Measurements from ENCODE around the gene SPON1.
"Not testable (repeated sequence)": the region's sequence is repeated elsewhere in the genome, so short reads cannot be mapped to it uniquely, and the experiment has no call there.

SPON1 gene

DNA sequence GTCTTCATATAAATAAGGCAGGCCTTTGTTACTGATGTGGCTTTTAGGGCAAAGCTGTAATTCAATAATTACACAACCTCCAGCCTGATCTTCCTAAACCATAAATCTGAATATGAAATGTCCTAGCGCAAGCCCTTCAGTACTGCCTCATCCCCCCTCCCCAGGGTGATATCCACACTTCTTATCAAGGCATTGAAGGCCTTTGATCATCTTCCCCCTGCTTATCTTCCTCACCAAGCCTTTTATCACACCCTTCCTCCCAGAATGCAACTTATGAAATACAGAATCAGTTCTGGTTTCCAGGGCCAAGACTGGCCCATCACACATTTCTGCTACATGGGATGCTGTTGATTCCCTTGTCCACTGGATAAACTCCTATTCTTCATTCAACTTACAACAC lies 12.1 kb downstream of the SPON1 start:
- TF ChIP-seq ZNF384 (IDR thresholded peaks at IDR 0.05) = no peak
- no peak for TF ChIP-seq NFRKB (IDR thresholded peaks at IDR 0.05)
- TF ChIP-seq, protein P1, sequence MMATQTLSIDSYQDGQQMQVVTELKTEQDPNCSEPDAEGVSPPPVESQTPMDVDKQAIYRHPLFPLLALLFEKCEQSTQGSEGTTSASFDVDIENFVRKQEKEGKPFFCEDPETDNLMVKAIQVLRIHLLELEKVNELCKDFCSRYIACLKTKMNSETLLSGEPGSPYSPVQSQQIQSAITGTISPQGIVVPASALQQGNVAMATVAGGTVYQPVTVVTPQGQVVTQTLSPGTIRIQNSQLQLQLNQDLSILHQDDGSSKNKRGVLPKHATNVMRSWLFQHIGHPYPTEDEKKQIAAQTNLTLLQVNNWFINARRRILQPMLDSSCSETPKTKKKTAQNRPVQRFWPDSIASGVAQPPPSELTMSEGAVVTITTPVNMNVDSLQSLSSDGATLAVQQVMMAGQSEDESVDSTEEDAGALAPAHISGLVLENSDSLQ (IDR thresholded peaks at IDR 0.05) = no peak
- TF ChIP-seq FOXA1 (IDR thresholded peaks at IDR 0.05) = no peak
- no peak for TF ChIP-seq HDGF (IDR thresholded peaks at IDR 0.05; ENCODE audit: borderline replicate concordance)
- TF ChIP-seq FOXK2 (IDR thresholded peaks at IDR 0.05) = no peak
- TF ChIP-seq ELF4 (IDR thresholded peaks at IDR 0.05) = no peak
- no peak for TF ChIP-seq L3MBTL2 (conservative IDR thresholded peaks at IDR 0.05)
- TF ChIP-seq FOXM1 (IDR thresholded peaks at IDR 0.05; ENCODE audit: borderline replicate concordance) = no peak
- no peak for TF ChIP-seq CTBP1 (IDR thresholded peaks at IDR 0.05; ENCODE audit: borderline replicate concordance)
- no peak for TF ChIP-seq ARNT (IDR thresholded peaks at IDR 0.05)
- no peak for TF ChIP-seq SP1 (IDR thresholded peaks at IDR 0.05)
- no peak for TF ChIP-seq LEF1 (IDR thresholded peaks at IDR 0.05; ENCODE audit: borderline replicate concordance)
- TF ChIP-seq TARDBP (IDR thresholded peaks at IDR 0.05) = no peak
- ChIA-PET POLR2A (no interaction called here), CTCF (no interaction called here)
- DNase-seq (ENCODE audit: extremely low spot score) = no peak

GRCh38 chr11:13983081-13983751 lies 20.7 kb downstream of the SPON1 start:
- peak; percentile 23 for DNase-seq (ENCODE audit: extremely low spot score)
- TF ChIP-seq L3MBTL2 (conservative IDR thresholded peaks at IDR 0.05) (no peak), TARDBP (IDR thresholded peaks at IDR 0.05) (no peak), ELF4 (IDR thresholded peaks at IDR 0.05) (no peak), NFRKB (IDR thresholded peaks at IDR 0.05) (no peak), SP1 (IDR thresholded peaks at IDR 0.05) (no peak), HDGF (IDR thresholded peaks at IDR 0.05; ENCODE audit: borderline replicate concordance) (no peak), ZNF384 (IDR thresholded peaks at IDR 0.05) (no peak), SUZ12 (IDR thresholded peaks at IDR 0.05) (no peak)
- TF ChIP-seq, protein P1 (IDR thresholded peaks at IDR 0.05) = peak; percentile 84
- POLR2A ChIA-PET = no interaction called here
- CTCF ChIA-PET = interaction anchor here (0.6 to 1.1 kb wide), 4 partner anchors 9 to 166 kb away, joined by 3 read pairs; no protein-coding TSS in a partner anchor

GRCh38 chr11:13984616-13985450 lies 22.3 kb downstream of the SPON1 start:
- POLR2A ChIA-PET = no interaction called here
- CTCF ChIA-PET = no interaction called here
- DNase-seq (ENCODE audit: extremely low spot score) = no peak

DNA sequence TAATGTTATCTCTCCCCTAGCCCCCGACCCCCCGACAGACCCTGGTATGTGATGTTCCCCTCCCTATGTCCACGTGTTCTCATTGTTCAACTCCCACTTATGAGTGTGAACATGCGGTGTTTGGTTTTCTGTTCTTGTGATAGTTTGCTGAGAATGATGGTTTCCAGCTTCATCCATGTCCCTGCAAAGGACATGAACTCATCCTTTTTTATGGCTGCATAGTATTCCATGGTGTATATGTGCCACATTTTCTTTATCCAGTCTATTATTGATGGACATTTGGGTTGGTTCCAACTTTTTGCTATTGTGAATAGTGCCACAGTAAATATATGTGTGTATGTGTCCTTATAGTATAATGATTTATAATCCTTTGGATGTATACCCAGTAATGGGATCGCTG lies 24.2 kb downstream of the SPON1 start:
- POLR2A ChIA-PET; CTCF ChIA-PET; DNase-seq (ENCODE audit: extremely low spot score): not testable (repeated sequence)

More at GRCh38 chr11:13984616-13985450, 22.3 kb downstream of the SPON1 start:
- TF ChIP-seq HDGF (IDR thresholded peaks at IDR 0.05; ENCODE audit: borderline replicate concordance) = no peak
- TF ChIP-seq SUZ12 (IDR thresholded peaks at IDR 0.05) = no peak
- no peak for TF ChIP-seq ARNT (IDR thresholded peaks at IDR 0.05)
- TF ChIP-seq, protein P1 (IDR thresholded peaks at IDR 0.05) = no peak
- TF ChIP-seq FOXM1 (IDR thresholded peaks at IDR 0.05; ENCODE audit: borderline replicate concordance) = no peak
- TF ChIP-seq CTBP1 (IDR thresholded peaks at IDR 0.05; ENCODE audit: borderline replicate concordance) = no peak
- TF ChIP-seq LEF1 (IDR thresholded peaks at IDR 0.05; ENCODE audit: borderline replicate concordance) = no peak
- no peak for TF ChIP-seq L3MBTL2 (conservative IDR thresholded peaks at IDR 0.05)
- TF ChIP-seq SP1 (IDR thresholded peaks at IDR 0.05) = no peak
- no peak for TF ChIP-seq FOXK2 (IDR thresholded peaks at IDR 0.05)
- no peak for TF ChIP-seq TARDBP (IDR thresholded peaks at IDR 0.05)
- no peak for TF ChIP-seq NFRKB (IDR thresholded peaks at IDR 0.05)
- TF ChIP-seq ZNF384 (IDR thresholded peaks at IDR 0.05) = no peak
- no peak for TF ChIP-seq ELF4 (IDR thresholded peaks at IDR 0.05)

- POLR2A ChIA-PET; DNase-seq (ENCODE audit: extremely low spot score): not testable (repeated sequence)
- CTCF ChIA-PET = interaction anchor here (0.6 kb wide), 1 partner anchor 10 kb away, joined by 3 read pairs; no protein-coding TSS in a partner anchor
- TF ChIP-seq, protein P1 (IDR thresholded peaks at IDR 0.05) = peak; percentile 61
These were observed 29.8 kb downstream of the SPON1 start for GRCh38 chr11:13992158-13992856.
